CD4-positive, alpha-beta T cell treated with Interleukin-1 beta for 1 hour (primary cell): ENCODE measurements around the gene OR3A2.
"Not testable (repeated sequence)": the region's sequence is repeated elsewhere in the genome, so short reads cannot be mapped to it uniquely, and the experiment has no call there.

Experiments used
- DNase-seq, 2 donors: peaks; one replicate each; pipeline ENCODE4 v3.0.0-alpha.2; 2020 to 2022

The OR3A2 gene

DNA sequence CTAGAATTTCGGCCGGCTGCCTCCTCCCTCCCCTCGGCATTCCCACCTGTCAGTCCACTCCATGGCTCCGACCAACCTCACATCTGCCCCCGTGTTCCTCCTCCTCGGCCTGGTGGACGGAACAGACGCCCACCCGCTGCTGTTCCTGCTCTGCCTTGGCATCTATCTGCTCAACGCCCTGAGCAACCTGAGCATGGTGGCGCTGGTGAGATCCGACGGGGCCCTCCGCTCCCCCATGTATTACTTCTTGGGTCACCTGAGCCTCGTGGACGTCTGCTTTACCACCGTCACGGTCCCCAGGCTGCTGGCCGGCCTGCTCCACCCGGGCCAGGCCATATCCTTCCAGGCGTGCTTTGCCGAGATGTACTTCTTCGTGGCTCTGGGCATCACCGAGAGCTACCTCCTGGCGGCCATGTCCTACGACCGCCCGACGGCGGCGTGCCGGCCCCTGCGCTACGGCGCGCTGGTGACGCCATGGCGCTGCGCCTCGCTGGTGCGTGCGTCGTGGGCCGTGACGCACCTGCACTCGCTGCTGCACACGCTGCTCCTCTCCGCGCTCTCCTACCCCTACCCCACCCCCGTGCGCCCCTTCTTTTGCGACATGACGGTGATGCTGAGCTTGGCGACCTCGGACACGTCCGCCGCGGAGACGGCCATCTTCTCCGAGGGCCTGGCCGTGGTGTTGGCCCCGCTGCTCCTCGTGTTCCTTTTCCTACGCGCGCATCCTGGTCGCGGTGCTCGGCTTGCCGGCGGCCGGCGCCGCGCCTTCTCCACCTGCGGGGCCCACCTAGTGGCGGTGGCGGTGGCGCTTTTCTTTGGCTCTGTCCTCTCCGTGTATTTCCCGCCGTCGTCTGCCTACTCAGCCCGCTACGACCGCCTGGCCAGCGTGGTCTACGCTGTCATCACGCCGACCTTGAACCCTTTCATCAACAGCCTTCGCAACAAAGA, at the start of gene OR3A2:
OR3A2 (minus strand) TSS at position 440 of the 948 bp plus-strand sequence.
- peak; percentile 11 to 46 for DNase-seq

DNA sequence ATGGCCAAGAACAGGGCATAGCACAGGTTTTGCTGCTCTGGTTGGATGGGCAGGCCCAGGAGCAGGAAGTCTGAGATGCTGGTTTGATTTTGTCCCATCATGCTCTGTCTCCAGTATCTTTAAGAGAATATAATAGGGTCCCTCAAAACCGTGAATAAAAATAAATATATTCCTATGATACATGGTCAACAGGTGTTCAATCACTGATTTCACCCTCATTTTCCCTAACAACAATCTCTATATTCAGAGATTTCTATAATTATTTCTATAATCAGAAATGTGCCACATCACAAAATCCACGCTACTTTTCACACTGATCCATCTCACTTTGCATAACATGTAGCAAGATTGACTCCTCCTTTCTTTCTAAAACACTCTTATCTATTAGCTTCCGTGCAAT, 47.6 kb upstream of the OR3A2 start, which contains the start of gene OR1E2:
OR1E2 (minus strand) TSS at position 101 of the 400 bp plus-strand sequence; CDS start at position 101, 0 bp downstream.
- no peak for DNase-seq

DNA sequence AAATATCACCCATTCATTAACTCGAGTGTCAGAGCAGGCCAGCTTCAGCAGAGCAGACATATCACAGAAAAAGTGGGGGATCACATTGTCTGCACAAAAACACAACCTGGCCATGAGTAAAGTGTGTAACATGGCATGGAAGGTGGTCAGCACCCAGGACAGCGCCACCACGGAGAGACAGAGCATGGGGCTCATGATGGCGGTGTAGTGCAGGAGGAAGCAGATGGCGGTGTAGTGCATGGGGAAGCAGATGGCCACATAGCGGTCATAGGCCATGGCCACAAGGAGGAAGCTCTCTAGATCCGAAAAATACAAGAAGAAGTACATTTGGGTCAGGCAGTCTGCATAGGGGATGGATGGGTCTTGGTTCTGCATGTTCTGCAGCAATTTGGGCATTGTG, 47.1 kb upstream of the OR3A2 start:
- DNase-seq: peak; percentile 2 to 14

DNA sequence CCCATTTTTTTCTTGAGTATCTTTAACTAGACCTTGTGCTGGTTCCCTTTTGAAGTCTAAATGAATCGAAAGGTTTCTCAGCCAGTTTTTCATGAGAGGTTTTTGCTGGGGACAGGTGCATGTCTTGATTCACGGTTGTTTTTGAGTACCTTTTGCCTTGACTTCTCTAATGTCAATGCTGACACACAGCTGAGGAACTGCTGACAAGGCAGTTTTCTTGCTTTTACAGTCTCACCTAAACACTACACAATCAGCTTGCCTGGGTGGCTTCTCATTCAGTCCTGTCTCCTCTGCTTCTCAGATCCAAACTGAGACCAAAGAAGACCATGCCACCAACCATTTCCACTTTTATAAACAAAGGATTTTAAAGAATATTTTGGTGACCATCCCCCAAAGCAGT, 32.1 kb upstream of the OR3A2 start:
- no peak for DNase-seq

DNA sequence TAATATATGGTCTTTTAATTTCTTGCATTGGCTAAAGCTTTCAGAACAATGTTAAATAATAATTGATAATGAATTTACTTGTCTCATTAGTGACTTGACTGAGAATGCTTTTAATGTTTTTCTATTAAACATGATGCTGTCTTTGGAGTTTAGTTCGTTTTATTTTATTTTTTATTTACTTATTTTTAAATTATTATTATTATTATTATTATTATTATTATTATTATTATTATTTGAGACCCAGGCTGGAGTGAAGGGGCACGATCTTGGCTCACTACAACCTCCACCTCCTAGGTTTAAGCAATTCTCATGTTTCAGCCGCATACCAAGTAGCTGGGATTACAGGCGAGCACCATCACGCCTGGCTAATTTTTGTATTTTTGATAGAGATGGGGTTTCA, 29.5 kb upstream of the OR3A2 start:
- no peak for DNase-seq

DNA sequence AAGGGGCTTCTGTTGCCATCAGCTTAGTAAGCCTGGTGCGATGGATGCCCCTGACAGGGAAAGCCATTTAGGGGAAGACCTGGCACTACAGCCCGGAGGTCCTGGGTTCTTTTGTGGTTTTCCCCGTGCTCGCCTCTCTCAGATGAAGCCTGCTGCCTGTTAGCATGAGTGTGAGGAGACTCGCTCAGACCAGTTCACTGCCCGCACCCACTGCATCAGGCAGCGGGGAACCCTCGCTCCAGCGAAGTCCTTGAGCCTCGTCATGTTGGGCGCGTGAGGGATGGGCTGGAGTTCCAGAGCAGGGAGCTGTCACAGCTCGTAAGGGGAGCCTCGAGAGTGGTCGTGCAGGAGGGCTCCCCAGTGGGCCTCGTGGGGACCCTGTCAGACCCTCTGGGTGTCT, 26.1 kb upstream of the OR3A2 start:
- not testable (repeated sequence) for DNase-seq

DNA sequence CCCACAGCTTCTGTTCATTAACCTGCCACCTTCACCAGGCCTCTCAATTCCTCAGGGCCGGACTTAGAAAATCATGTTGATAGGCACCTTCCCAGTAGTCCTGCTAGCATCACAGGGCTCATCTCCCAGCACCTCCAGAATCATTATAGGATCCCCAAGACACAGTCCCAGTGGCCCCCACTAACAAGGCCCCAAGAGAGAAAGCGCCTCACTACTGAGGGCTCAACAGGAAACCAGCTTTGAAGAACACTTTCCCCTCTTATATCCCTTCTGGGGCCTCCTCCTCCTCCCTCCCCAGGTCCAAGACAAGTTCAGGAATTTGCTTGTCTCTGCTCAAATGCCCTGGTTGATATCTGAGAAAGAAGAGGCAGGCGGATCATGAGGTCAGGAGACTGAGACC, 25.0 kb upstream of the OR3A2 start, which contains the start of gene OR3A3:
OR3A3 (plus strand) TSS at position 301 of the 400 bp plus-strand sequence.
- DNase-seq: no peak

DNA sequence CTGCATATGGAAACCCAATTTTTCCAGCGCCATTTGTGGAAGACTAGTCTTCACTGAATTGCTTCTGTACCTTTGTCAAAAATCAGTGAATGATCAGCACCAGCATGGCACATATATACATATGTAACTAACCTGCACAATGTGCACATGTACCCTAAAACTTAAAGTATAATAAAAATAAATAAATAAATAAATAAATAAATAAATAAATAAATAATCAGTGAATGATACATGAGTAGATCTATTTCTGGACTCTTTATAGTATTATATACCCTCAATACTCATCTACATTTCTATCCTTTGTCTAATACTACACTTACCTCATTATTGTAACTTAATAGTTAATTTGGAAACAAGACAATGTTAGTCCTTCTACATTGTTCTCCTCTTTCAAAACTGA, 17.7 kb upstream of the OR3A2 start:
- DNase-seq: not testable (repeated sequence)

DNA sequence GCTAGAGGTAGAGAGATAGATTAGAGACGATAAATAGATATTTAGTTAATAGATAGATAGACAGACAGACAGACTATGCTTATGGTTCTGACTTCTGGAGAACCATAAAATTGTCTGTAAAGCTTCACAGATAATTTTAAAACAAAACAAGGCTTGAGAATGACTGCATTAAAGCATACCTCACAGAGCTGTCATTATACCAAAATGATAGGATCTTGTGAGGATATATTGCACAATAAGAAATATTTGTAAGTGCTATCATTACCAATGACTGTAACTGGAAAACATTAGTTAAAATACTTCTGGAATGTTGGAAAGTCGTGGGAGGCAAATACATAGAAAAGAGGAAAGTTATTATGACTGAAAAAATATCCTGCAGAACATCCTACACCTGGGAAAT, 15.7 kb upstream of the OR3A2 start:
- no peak for DNase-seq

DNA sequence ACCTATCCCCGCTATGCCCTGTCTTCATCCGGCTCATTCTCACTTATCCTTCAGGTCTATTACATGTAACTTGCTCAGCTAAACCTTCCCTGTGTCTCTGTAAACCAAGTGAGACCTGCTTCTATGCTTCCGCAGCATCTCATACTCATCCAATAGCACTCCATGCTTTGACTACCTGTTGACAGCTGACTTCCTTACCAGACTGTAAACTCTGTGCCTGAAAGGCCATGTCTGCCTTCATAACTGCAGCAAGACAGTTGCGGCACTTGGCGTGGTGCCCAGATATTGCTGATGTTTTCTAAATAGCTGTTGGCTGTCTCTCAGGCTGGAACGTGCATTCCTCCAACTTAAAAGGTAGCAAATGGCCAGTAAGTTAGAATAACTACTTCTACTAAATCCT, 13.9 kb upstream of the OR3A2 start:
- DNase-seq: no peak

DNA sequence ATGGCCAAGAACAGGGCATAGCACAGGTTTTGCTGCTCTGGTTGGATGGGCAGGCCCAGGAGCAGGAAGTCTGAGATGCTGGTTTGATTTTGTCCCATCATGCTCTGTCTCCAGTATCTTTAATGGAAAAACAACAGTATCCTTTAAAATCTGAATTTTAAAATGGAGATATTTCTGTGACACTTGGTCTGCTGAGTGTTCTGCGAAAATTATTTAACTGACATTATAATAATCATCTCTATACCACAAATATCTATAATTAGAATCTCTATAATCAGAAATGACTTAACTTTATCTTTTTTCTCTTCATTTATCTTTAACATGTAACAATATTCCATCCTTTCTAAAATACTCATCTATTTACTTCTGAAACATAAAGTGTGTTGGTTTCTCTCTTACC, 12.2 kb upstream of the OR3A2 start, which contains the start of gene OR1E1:
OR1E1 (minus strand) TSS at position 101 of the 400 bp plus-strand sequence; CDS start at position 101, 0 bp downstream.
- no peak for DNase-seq

DNA sequence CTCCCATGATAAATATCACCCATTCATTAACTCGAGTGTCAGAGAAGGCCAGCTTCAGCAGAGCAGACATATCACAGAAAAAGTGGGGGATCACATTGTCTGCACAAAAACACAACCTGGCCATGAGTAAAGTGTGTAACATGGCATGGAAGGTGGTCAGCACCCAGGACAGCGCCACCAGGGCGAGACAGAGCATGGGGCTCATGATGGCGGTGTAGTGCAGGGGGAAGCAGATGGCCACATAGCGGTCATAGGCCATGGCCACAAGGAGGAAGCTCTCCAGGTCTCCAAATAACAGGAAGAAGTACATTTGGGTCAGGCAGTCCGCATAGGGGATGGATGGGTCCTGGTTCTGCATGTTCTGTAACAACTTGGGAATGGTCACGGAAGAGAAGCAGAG, 11.7 kb upstream of the OR3A2 start:
- DNase-seq: not testable (repeated sequence)

DNA sequence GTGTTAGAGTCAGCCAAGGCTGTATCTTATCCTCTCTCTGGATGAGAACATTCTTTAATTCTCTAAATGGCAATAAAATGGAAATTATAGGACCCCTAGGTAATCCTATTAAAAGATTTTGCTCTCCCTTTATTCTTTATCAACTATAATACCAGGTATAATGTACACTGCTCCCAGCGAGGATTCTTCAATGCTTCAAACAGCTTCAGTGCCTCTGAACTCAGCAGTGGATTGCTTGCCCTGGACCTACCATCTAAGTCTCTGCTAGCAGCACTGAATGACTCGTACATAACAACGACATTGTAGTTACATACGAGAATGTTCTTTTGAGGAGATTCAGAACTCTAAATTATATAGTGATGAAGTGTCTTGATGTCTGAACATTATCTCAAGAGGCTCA, 3.7 kb upstream of the OR3A2 start:
- no peak for DNase-seq

DNA sequence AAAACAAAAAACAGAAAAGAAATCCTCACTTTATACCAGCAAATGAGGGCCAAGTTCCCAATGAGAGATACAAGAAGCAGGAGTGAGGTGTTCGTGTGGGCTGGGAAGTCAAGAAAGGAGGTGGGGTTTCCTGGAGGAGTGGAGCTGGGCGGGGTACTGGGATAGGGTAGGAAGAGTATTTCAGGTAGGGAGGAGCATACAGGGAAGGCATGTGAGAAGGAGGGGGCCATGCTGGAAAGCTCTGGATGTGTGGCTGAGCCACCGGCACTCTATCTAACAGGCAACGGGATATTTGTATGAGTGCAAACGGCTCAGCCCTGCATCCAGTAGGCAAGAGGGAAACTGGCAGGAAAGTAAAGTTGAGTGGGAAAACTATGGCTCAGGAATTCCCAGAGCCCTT, 4.2 kb downstream of the OR3A2 start:
- no peak for DNase-seq

DNA sequence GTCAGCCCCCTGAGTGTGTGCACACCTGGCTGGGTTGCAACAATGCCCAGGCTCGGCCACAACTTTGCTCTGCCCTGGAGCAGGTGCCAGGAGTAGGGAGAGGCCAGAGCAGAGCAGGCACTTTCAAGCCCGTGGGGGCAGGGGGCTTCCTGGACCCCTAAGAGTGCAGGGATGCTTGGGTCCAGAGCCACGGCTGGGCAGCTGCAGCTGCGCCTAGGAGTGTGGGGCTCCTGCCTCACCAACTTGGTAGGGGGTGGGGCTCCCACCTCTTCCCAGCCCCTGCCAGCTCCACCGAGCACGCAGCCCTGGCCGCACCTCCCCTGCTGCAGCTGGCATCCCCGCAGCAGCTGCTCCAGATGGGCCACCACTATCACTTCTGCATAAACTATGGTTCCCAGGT, 7.8 kb downstream of the OR3A2 start:
- no peak for DNase-seq

DNA sequence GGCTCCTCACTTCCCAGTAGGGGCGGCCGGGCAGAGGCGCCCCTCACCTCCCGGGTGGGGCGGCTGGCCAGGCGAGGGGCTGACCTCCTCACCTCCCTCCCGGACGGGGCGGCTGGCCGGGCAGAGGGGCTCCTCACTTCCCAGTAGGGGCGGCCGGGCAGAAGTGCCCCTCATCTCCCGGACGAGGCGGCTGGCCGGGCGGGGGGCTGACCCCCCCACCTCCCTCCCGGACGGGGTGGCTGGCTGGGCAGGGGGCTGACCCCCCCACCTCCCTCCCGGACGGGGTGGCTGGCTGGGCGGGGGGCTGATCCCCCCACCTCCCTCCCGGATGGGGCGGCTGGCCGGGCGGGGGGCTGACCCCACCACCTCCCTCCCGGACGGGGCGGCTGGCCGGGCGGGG, 14.9 kb downstream of the OR3A2 start:
- not testable (repeated sequence) for DNase-seq

DNA sequence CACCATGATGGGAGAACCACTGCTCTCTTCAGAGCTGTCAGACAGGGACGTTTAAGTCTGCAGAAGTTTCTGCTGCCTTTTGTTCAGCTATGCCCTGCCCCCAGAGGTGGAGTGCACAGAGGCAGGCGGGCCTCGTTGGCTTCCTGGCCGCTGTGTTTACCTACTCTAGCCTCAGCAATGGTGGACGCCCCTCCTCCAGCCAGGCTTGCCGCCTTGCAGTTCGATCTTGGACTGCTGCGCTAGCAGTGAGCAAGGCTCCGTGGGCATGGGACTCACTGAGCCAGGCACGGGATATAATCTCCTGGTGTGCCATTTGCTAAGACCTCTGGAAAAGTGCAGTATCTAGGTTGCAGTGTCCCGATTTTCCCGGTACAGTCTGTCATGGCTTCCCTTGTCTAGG, 43.3 kb downstream of the OR3A2 start:
- not testable (repeated sequence) for DNase-seq

DNA sequence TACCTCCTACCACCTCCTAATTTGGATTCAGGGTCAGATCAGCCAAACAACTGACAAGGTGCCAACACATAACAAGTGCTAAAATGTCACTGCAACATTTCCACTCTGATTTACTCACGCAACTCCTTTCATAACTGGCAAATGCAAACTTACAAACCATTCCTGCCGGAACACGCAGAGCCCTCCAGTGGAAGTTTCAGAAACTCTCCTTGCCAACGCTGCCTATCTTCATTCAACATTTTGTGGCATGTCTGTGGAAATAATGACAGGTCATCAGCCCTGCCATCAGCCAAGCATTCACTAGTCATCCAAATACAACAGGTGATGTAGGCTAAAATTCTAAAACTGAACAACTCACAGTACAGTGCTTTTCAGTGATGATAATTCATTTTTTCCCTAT, 50.2 kb downstream of the OR3A2 start:
- no peak for DNase-seq

DNA sequence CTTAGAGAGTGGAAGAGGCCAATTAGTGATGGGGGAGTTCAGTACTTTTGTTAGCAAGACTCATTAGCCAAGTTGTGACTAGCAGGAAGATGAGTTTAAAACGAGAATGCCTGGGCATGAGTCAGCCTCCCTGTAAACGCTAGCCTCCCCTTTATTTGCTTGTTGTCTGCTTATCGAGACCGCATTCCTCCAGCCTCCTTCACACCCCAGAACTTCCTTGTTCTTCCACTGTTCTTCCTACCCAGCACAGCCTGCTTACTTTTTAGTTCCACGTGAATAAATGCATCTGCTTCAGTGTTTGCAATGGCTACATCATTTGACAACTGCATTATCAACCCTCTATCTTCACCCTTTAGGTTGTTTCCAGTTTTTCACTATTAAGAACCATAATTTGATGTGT, 67.8 kb downstream of the OR3A2 start:
- DNase-seq: no peak

DNA sequence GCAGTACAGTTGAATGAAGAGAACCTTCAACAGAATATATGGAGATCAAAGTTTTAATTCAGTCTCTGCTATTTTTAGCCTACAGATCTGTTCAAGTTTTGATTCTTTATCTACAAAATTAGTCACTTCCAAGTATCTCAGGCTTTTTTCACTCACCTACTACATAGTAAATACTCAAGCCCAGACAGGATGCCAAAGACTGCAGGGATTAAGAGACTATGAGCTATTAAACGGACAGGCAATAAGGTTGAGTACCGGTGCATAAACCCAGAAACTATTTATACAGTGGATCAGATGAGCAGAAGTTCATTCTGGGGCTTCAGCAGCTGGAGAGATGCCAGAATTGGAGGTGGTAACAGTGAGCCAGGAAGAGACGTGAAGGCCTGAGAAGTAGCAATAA, 69.3 kb downstream of the OR3A2 start:
- no peak for DNase-seq

DNA sequence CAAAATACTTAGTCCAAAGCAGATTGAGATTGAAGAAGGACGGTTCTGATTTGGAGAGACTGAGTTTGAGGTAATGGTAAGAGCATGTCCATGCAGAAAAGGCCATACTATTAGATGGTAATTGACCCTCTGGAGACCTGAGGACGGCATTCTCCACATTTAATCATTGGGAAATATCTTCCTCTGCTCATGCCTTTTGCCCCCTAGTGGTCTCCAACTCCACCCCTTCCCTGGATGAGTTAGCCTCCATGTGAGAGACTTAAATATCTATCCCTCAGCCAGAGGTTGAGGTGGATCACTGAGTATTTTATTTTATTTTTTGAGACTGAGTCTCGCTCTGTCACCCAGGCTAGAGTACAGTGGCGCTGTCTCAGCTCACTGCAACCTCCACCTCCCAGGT, 77.5 kb downstream of the OR3A2 start:
- no peak for DNase-seq

DNA sequence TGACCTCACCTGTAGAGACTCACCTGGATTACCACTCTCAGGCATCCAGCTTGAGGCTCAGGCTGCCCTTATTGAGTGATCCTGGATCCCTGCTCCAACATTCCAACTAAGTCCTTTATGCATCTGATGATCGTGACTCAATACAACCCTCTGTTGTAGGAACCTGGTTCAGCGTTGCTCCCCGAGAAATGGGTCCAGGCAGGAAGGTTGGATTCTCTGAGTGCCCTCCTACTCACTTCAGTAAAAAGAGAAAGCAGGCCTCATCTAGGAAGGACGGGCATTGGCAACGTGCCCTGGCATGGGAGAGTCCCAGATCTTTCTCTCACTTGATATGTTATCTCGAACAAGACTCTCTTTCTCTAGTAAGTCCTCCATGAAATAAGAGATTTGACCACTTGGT, 87.8 kb downstream of the OR3A2 start, which contains the start of gene OR3A1:
OR3A1 (minus strand) TSS at position 101 of the 400 bp plus-strand sequence. CDS start 5,778 bp downstream, outside the sequence.
- no peak for DNase-seq

DNA sequence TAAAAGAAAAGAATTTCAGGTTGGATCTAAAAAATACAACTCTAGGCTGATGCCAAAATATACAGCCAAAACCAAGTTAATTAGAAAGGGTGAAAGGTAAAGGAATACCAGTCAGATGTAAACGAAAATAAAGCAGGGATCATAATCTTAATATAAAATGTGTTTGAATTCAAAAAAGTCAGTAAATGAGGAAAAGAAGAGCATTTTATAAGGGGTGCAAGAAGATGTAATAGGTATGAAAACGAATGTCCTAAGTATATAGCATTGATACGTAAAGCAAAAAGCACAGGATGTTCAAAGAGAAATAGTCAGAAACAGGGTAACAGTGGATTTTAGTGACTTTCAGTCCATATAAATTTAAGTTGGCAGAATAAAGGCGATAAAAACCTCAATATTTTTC, 90.5 kb downstream of the OR3A2 start:
- no peak for DNase-seq

DNA sequence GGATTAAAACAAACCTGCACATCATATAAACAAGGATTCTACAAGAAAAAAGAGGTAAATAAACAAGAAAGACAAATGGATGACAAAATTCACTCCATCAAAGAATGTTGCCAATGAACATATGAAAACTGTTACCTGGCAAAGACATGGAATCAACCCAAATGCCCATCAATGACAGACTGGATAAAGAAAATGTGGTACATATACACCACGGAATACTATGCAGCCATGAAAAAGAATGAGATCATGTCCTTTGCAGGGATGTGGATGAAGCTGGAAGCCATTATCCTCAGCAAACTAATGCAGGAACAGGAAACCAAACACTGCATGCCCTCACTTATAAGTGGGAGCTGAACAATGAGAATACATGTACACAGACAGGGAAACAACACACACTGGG, 92.6 kb downstream of the OR3A2 start:
- not testable (repeated sequence) for DNase-seq
